Gastrocnemius medialis (tissue), 4 donors: ENCODE results near the gene CAPN2.

Experiments
- POLR2A ChIP-seq, 2 donors: fragments of 450-650 bp; IDR thresholded peaks; one replicate each; pipeline ENCODE4 v1.6.1; 2017; ENCODE audit warnings: antibody characterized with exemption in 2 of 2, mild to moderate bottlenecking in 2 of 2, moderate library complexity in 2 of 2
- TF ChIP-seq, protein P1 (sequence below), 5 experiments: fragments of 450-650 bp in 3 of 5; fragments of 200-600 bp in 2 of 5; sonication (generic) in 2 of 5; IDR thresholded peaks in 4 of 5; conservative IDR thresholded peaks in 1 of 5; 1 replicate in 4 of 5; 2 replicates in 1 of 5; pipeline ENCODE4 v1.5.1; 2016 to 2019; ENCODE audit warnings: antibody characterized with exemption in 5 of 5, mild to moderate bottlenecking in 3 of 5, moderate library complexity in 3 of 5

DNA sequence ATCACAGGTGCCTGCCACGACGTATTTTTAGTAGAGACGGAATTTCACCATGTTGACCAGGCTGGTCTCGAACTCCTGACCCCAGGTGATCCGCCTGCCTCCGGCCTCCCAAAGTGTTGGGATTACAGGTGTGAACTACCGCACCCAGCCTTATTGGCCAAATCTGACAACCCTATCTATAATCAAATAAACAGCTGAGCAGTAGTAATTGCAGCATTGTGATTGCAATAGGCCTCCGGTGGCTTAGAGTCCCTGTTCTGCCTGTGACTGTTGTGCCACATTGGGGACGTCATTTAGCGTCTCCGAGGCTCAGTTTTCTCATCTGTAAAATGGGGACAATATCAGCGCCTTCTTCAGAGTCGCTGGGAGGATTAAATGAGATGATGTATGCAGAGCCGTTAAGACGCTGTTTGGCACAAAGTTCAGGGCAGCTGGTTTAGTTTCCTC is 569 bp upstream of the CAPN2 start:
- TF ChIP-seq, protein P1, sequence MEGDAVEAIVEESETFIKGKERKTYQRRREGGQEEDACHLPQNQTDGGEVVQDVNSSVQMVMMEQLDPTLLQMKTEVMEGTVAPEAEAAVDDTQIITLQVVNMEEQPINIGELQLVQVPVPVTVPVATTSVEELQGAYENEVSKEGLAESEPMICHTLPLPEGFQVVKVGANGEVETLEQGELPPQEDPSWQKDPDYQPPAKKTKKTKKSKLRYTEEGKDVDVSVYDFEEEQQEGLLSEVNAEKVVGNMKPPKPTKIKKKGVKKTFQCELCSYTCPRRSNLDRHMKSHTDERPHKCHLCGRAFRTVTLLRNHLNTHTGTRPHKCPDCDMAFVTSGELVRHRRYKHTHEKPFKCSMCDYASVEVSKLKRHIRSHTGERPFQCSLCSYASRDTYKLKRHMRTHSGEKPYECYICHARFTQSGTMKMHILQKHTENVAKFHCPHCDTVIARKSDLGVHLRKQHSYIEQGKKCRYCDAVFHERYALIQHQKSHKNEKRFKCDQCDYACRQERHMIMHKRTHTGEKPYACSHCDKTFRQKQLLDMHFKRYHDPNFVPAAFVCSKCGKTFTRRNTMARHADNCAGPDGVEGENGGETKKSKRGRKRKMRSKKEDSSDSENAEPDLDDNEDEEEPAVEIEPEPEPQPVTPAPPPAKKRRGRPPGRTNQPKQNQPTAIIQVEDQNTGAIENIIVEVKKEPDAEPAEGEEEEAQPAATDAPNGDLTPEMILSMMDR (IDR thresholded peaks at IDR 0.05 in 4 of 5, conservative IDR thresholded peaks at IDR 0.05 in 1 of 5): no peak
- no peak for TF ChIP-seq POLR2A (IDR thresholded peaks at IDR 0.05)
